ENCODE measurements around the gene AFM.
A peak's percentile ranks its signal among the peaks of the same experiment; 100 is the strongest.
"Not testable (repeated sequence)": the region's sequence is repeated elsewhere in the genome, so short reads cannot be mapped to it uniquely, and the experiment has no call there.

Gene AFM

GRCh38 chr4:73528171-73528570 is 46.6 kb downstream of the AFM start:
- no peak for DNase-seq (ENCODE audit: low spot score)
- TF ChIP-seq, protein P1, sequence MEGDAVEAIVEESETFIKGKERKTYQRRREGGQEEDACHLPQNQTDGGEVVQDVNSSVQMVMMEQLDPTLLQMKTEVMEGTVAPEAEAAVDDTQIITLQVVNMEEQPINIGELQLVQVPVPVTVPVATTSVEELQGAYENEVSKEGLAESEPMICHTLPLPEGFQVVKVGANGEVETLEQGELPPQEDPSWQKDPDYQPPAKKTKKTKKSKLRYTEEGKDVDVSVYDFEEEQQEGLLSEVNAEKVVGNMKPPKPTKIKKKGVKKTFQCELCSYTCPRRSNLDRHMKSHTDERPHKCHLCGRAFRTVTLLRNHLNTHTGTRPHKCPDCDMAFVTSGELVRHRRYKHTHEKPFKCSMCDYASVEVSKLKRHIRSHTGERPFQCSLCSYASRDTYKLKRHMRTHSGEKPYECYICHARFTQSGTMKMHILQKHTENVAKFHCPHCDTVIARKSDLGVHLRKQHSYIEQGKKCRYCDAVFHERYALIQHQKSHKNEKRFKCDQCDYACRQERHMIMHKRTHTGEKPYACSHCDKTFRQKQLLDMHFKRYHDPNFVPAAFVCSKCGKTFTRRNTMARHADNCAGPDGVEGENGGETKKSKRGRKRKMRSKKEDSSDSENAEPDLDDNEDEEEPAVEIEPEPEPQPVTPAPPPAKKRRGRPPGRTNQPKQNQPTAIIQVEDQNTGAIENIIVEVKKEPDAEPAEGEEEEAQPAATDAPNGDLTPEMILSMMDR (IDR thresholded peaks at IDR 0.05; ENCODE audit: extremely low read depth, missing control alignments), result no peak

DNA sequence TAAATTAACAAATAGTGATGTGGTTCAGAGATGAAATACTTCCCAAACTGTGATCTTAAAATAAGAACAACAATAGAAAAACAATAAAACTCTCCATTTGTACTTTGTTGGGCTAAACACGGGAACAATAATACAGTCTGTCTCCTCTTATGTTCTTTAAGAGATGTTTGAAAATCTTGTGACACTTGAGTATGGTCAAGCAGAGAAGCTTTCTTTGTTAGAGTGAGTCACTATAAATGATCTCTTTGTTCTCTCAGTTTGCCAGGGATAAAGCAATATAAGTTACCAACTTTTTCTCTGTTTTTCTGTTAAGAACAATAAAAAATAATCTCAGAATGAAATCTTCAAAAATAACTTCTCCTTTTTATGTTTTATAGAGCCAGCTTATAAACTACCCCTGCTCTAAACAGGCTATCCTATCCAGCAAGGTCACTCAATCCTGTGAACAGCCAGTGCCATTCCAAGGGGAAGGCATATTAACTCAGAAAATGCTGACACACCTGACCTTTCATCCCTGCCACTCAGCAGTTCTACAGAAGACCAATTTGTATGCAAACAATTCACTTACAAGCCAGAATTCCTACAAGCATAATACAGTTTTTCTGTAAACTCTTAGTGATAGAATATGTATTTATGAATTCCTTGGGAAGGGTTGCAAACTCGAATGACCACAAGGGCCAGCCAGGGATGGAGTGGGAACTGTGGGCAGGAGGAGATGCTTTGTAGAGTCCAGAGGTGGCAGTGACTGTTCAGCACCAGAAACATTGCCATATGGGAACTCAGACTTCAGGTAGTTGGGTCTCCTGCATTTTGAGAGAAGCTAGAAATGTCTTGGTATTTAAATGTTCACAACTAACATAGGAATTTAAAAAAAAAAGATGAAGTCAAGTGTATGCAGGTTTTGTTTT is 52.2 kb downstream of the AFM start:
- TF ChIP-seq, protein P1 (IDR thresholded peaks at IDR 0.05; ENCODE audit: extremely low read depth, missing control alignments), result no peak
- no peak for DNase-seq (ENCODE audit: low spot score)

- DNase-seq (ENCODE audit: low spot score), result peak; percentile 6
- TF ChIP-seq, protein P1 (IDR thresholded peaks at IDR 0.05; ENCODE audit: extremely low read depth, missing control alignments), result no peak
Measured at GRCh38 chr4:73538162-73538561, 56.6 kb downstream of the AFM start.

GRCh38 chr4:73539386-73539785 is 57.8 kb downstream of the AFM start:
- TF ChIP-seq, protein P1 (IDR thresholded peaks at IDR 0.05; ENCODE audit: extremely low read depth, missing control alignments), result no peak

DNA sequence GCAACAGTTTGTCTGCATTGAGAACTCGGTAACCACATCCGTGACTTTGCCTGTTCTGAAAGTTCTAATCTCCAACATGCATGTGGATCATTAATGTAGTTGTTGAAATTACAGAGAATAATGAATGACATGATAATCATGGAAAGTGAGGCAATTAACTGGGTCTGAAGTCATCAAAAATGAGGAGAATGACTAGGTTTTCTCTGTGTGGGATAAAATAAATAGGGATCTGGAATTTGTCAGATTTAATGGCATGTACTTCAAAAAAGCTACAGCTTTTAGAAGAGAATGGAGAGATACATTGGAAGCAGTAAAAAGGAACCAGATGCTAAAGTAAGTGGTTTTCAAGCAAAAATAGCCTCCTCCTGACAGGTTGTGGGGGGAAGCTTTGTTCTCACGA is 59.3 kb downstream of the AFM start:
- TF ChIP-seq, protein P1 (IDR thresholded peaks at IDR 0.05; ENCODE audit: extremely low read depth, missing control alignments), result no peak
- no peak for DNase-seq (ENCODE audit: low spot score)

More at GRCh38 chr4:73539386-73539785, 57.8 kb downstream of the AFM start:
- no peak for DNase-seq (ENCODE audit: low spot score)

GRCh38 chr4:73541251-73541650 is 59.7 kb downstream of the AFM start:
- no peak for DNase-seq (ENCODE audit: low spot score)
- TF ChIP-seq, protein P1 (IDR thresholded peaks at IDR 0.05; ENCODE audit: extremely low read depth, missing control alignments), result no peak

- no peak for DNase-seq (ENCODE audit: low spot score)
- TF ChIP-seq, protein P1 (IDR thresholded peaks at IDR 0.05; ENCODE audit: extremely low read depth, missing control alignments), result no peak
Measured at GRCh38 chr4:73544620-73545019, 63.1 kb downstream of the AFM start.

- not testable (repeated sequence) for DNase-seq (ENCODE audit: low spot score)
Measured at GRCh38 chr4:73550865-73551264, 69.3 kb downstream of the AFM start.
